ENCODE data around the gene FALEC.
"Not testable (repeated sequence)": the region's sequence is repeated elsewhere in the genome, so short reads cannot be mapped to it uniquely, and the experiment has no call there.

The FALEC gene

DNA sequence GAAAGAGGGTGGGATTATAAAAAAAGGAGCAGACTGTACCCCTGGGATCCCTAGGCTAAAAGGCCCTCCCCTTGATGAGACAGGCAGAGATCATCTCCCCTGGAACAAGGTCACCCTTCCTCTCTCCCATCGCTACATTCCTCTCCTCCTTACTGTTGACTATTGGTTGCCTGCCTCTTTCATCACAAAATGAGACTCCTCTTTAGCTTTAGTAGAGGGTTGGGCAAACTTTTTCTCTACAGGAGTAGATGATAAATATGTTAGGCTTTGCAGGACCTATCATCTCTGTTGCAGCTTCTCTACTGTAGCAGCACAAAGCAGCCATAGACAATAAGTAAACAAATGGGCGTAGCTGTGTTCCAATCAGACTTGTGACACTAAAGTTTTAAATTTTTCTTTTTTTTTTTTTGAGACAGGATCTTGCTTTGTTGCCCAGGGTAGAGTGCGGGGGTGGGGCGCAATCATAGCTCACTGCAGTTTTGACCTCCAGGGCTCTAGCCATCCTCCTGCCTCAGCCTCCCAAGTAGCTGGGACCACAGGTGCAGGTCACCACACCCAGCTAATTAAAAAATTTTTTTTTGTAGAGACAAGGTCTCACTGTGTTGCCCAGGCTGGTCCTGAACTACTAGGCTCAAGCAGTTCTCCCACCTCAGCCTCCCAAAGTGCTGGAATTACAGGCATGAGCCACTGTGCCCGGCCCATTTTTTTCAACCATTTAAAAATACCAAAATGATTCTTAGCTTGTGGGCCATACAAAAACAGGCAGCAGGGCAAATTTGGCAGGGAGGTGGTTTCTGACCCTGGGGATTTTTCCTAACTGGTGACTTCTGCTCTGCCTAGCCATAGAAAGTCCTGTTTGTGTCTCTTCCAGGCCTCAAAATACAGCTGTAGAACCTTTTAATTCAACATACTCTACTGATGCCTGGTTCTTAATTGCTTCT is 48.8 kb downstream of the FALEC start:
- H3K4me3 ChIP-seq (ENCODE audit: low read length), result no peak overlapping the region
- TF ChIP-seq, protein P1, sequence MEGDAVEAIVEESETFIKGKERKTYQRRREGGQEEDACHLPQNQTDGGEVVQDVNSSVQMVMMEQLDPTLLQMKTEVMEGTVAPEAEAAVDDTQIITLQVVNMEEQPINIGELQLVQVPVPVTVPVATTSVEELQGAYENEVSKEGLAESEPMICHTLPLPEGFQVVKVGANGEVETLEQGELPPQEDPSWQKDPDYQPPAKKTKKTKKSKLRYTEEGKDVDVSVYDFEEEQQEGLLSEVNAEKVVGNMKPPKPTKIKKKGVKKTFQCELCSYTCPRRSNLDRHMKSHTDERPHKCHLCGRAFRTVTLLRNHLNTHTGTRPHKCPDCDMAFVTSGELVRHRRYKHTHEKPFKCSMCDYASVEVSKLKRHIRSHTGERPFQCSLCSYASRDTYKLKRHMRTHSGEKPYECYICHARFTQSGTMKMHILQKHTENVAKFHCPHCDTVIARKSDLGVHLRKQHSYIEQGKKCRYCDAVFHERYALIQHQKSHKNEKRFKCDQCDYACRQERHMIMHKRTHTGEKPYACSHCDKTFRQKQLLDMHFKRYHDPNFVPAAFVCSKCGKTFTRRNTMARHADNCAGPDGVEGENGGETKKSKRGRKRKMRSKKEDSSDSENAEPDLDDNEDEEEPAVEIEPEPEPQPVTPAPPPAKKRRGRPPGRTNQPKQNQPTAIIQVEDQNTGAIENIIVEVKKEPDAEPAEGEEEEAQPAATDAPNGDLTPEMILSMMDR (conservative IDR thresholded peaks at IDR 0.05; ENCODE audit: low read length), result no peak
- DNase-seq (ENCODE audit: low read depth), result peak; percentile 78

DNA sequence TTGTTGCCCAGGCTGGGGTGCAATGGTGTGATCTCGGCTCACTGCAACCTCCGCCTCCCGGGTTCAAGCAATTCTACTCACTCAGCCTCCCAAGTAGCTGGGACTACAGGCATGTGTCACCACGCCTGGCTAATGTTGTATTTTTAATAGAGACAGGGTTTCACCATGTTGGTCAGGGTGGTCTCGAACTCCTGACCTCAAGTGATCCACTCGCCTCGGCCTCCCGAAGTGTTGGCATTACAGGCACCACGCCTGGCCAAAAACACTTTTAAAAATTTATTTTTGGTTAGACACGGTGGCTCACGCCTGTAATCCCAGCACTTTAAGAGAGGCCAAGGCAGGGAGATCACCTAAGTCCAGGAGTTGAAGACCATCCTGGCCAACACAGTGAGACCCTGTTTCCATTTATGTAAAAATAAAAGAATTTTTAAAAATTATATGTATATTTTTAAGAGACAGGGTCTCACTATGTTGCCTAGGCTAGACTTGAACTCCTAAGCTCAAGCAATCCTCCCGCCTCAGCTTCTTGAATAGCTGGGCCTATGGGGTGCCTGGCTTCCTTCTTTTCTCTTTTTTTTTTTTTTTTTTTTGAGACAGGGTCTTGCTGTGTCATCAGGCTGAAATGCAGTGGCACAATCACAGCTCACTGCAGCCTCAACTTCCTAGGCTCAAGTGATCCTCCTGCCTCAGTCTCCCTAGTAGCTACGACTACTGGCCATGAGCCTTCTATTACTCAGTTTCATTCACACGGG is 49.9 kb downstream of the FALEC start:
- not testable (repeated sequence) for DNase-seq (ENCODE audit: low read depth); H3K4me3 ChIP-seq (ENCODE audit: low read length)

DNA sequence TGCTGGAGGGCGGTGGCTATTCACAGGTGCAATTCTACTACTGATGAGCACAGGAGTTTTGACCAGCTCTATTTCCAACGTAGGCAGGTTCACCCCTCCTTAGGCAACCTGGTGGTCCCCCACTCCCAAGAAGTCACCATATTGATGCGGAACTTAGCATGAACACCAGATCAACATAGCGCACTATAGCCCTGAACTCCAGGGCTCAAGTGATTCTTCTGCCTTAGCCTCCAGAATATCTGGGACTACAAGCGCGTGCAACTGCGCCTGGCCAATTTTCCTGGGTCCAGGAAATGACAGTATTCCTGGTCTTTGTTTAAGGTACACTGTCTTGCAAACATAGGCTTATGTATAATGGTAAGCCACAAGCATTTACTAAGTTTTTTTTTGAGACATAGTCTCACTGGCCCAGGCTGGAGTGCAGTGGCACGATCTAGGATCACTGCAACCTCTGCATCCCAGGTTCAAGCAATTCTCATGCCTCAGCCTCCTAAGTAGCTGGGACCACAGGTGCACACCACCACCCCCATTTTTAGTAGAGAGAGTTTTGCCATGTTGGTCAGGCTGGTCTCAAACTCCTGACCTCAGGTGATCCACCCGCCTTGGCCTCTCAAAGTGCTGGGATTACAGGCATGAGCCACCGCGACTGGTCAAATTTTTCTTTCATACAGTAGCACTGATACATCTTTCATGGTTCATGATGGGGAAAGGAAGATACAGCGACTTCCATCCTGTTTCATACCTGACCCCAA is 51.2 kb downstream of the FALEC start:
- DNase-seq (ENCODE audit: low read depth), result no peak
- TF ChIP-seq, protein P1 (conservative IDR thresholded peaks at IDR 0.05; ENCODE audit: low read length), result no peak
- no peak overlapping the region; the same call in 1 of the 2 replicates for H3K4me3 ChIP-seq (ENCODE audit: low read length)

DNA sequence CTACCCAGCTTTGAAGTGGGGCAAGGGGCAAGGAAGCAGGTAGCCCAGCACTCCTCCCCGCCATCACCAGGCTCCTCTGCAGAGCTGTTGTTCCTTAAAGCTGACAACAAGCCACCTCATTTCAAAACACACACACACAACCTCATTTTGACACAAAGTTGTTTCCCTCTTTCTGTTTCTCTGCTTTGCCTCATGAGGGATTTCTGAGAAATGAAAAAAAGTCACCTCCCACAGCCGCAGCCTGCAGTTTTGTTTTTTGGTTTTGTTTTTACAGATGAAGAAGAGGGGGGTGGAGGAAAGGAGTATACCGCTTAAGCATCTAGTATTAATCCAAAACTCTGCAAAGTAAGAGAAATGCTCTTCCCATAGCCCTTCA is 51.8 kb downstream of the FALEC start:
- DNase-seq (ENCODE audit: low read depth), result peak; percentile 54
- H3K4me3 ChIP-seq (ENCODE audit: low read length), result peak overlapping the region; percentile 45
- TF ChIP-seq, protein P1 (conservative IDR thresholded peaks at IDR 0.05; ENCODE audit: low read length), result no peak

DNA sequence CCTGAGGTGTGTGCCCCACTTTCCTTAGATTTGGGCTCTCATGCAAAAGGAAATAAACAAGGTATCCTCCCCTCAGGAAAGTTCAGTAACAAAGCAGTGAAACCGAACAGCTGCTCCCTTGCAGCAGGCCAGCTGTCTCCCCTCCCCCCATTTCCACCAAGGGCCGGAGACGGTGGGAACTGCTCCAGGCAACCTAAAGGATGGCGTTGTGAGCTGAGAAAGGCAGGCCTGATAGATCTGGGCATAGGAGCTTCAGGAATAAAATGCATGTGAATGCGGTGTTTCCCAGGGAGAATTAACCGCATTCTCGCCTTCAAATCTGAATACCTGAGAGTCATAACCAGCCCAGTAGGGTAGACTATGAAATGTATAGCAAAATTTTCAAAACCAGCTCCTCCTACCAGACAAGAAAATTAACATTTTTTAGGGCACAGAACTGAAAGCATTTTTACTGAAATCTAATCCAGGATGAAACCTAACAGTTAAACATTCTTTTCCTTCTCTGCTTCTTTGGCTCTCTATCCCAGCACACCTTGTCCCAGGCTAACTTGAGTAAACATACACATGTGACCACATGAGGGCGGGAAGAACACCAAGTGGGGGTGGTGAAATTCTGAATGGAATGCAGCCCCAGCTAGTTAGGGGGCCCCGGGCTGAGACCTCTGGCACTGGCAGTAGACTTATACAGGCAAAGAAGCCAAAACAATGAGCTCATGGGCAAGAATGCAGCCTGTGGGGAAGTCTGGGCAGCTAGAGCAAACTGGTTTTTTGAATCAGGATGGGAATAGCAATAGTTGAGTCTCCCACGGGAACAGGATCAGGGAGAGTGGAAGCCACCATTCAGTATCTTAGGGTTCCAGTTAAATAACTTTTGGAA is 52.4 kb downstream of the FALEC start:
- DNase-seq (ENCODE audit: low read depth), result peak; percentile 99
- TF ChIP-seq, protein P1 (conservative IDR thresholded peaks at IDR 0.05; ENCODE audit: low read length), result no peak
- H3K4me3 ChIP-seq (ENCODE audit: low read length), result peak overlapping the region; percentile 45

DNA sequence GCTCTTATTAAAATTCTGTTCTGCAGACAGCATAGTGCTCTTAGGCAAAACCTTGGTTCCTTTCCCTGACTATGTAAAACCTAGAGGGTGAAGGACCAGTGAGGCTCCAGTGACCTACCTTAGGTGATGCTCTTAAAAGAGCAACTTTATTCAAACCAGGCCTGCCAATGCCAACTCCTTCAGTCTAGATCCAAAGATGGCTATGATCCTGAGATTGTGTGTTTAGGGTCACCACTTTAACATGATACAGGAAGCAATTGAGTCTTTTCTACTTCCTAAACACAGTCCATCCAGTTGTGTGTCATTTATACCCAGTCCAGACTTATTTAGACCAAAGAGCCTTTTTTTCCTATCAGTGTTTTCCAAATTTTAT is 53.0 kb downstream of the FALEC start:
- DNase-seq (ENCODE audit: low read depth), result no peak
- no peak overlapping the region for H3K4me3 ChIP-seq (ENCODE audit: low read length)
- TF ChIP-seq, protein P1 (conservative IDR thresholded peaks at IDR 0.05; ENCODE audit: low read length), result no peak
